GM18858 (cell line): ENCODE measurements around the gene HEG1.

Source experiments
- ATAC-seq: cut with Tn5 transposase; IDR thresholded peaks from one replicate; pipeline ENCODE4 v1.9.1; 2021; ENCODE audit not compliant: unreplicated experiment

The HEG1 gene

DNA sequence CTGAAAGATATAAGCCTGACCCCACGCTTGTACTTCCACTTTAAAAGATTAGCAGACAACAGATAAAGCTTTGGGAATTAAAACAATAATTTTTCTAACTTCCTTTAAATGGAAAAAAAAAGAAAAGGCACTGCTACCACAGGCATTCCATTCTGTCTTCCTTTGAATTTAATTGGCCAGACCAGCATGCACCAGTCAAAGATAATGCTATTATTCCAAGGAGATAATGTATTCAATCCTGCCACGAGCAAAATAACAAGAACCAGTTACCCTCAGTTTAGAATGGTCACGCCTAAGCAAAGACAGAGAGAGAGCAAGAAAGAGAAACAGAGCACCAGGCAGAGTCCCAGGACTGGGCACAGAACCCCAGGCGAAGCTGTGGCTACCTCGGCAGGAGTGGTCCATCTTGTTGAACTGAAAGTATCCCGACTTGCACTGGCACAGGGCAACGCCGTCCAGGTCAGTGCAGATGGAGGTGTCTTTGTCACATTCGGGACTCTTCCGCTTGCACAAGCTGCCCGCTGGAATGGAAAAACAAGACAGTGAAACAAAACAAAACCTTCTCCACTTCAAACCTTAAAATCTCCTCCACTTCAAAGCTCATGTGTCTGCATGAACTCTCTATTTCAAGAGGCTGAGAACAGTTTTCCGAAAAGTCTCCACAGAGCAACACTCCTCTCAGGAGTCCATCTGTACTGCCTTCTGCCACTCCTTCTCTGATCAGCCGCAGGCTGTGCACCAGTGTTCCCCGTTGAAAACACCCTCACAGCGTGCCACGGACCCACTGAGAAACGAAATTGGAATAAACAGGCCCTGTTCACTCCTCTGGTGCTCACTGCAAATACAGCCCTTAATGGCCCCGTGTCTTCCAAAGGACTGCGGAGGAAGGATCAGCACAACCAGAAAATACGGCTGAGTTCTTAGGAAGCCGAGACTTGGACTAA, 58.2 kb downstream of the HEG1 start:
- ATAC-seq, result no peak

DNA sequence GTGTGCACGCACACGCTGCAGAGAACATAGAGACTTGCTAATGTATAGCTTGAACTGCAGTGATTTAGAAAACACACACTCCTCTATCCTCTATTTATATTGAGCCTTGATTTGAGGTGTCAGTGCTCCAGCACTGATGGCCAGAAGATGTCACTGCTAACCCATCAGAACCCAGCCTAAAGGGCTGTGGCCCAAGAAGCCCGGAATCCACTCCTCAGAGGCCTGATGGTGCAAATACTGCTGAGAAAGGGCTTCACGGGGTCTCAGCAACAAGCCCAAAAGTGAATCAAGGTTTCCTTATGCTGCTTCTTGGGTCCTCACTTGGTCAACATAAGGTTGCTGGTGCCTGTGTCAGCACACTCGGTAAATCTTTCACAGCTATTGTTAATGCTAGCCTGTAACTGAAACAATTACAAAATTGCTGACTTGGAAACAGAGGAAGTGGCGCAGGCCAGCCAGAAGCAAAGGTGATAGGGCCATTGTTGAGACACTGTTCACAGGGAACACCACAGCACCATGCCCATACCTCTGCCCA, 60.3 kb downstream of the HEG1 start:
- ATAC-seq, result no peak

DNA sequence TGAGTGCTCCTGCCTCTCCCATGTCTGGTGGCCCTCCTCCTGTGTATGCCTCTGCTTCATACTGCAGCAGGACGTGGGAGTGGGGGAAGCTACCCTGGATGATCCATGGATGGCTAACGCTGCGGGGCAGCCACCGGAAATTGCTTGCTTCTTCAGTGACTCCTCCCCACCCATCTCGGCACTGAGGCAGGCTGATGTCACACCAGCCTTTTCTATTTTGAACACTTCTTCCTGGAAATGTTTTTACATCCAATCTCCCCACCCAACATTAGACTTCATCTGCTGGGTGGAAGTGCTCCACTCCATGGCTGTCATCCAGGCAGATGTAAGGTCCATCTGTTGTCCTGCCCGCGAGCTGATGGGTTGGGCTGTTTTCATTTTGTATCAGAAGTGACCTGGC, 62.3 kb downstream of the HEG1 start:
- no peak for ATAC-seq

DNA sequence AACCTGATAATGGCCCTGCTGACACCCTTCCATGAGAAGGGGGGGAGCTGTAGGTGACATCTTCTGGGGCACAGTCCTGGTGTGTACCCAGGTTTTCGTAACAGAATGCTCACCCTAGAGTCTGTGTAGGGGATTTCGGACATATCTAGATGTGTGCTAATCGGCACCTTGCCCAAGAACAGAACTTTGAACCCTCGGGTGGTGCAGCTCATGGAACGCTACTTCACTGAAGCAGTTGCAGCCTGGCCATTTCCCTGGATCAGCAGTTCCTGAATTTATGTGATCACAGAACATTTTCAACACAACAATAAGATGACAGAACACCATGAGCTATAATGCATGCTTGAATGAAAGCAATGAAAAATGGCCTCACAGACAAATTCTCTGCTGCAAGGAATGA, 63.8 kb downstream of the HEG1 start:
- no peak for ATAC-seq

DNA sequence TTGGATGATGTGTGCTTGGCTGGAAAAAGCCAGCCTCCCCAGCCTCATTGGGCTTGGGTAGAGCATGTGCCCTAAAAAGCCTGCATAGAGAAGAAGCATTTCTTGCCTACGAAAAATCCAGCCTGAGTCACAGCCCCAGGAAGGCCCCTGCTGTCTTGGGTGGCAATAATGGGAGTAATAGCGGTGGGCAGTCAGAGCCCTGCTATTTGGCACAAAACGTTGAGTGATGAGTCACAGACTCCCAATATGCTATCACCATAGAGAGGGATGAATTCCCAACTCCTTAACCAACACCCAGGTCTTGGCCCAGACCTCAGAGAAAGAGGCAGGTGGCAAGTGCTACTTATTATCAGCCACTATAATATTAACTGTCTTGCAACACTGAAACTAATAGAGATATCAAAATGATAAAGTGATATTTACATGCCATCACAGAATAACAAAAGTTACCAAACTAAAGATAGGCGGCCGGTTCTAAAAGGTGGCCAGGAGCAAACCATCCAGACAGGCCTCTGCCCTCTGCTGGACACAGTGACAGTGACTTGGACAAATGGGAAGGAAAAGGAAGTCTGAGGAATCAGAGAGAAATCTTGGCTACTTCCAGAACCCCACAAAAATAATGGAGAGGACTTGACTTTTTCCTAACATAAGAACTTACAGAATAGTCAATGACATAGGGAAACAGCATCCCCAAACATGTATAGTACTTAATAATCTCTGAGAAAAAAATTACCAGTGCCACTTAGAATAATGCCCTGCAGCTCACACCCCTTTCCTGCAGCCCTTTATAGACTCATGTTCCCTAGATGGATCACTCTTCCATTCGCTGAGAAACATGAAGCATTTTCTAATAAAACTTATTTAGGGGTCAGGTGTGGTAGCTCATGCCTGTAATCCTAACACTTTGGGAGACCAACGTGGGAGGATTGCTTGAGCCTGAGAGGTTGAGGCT, 69.3 kb downstream of the HEG1 start:
- no peak for ATAC-seq

DNA sequence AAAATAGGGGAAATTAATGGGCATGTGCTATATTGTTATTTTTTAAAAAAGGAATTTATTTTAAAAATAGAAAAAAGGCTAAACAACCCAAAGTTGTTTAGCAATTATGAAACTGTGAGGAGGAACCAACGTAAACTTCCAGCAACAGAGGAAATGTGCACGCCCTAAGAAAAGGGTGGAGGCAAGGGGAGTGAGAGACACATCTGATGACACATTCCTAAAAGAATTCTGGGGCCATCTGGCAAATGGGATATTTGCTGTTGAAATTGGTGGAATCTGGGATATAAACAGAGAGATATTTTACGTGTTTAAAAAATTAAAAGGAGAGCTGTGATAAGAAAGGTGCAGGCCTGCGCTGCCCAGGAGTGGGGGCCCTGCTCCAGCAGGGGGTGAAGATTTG, 70.4 kb downstream of the HEG1 start:
- ATAC-seq, result no peak

DNA sequence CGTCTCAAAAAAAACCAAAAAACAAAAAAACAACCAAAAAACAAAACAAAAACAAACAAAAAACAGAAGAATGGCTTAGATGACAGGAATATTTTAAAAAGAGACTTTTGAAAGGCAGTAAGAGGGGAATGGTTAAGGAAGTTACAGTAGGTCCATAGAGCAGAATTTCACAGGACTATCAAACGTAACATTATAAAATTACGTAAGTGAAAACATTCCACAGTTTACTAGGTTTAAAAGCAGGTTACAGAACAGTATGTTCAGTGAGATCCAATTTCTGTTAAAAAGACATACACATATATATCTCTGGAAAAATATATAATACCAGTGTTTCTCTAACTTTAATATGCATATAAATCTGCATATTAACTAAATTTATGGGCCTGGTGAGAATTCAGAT, 71.0 kb downstream of the HEG1 start:
- ATAC-seq, result no peak

DNA sequence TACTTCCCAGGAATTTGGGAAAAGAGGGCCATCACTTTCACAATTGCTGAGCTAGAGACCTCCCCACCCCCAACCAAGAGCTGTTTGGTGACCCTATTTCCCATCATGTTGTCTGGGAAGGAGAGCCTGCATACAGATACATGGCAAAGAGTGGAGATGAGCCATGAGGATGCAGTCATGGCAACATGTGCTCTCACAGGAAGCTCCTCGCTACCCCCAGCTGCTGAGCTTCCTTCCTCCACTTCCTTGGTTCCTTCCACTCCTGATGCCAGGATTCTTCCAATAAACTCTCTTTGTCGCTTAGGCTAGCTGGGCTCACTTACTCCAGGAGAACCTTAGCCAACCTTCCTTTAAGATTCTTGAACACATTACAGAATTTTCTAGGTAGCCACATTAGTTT, 72.9 kb downstream of the HEG1 start:
- no peak for ATAC-seq

DNA sequence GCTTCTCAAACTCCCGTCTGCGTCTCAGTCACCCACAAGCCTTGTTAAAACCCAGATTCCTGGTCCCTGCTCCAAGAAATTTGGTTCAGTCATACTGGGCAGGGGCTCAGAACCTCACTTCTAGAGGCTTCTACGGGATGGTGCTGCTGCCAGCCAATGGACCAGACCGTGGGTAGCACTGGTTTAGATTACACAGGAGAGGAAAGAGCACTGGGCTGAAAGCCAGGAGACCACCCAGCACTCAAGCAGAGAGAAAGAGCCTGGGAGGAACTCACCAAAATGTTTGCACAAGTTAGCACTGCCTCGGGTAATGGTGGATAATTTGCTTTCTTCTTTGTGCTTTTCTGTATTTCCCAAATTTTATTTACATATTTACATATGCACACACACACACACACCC, 74.3 kb downstream of the HEG1 start:
- no peak for ATAC-seq

DNA sequence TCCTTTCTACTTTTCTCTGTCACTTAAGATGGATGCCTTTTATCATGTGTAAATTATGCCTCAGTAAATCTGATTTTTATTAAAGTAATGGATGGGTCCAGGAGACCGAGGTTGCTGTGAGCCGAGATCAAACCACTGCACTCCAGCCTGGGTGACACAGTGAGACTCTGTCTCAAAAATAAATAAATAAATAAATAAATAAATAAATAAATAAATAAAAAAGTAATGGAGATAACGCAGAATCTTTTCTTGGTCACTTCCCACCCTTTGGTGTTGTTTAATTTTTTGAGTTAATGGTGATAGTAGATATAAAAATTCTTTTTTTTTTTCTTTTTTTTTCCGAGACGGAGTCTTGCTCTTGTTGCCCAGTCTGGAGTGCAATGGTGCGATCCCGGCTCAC, 77.2 kb downstream of the HEG1 start:
- no peak for ATAC-seq

DNA sequence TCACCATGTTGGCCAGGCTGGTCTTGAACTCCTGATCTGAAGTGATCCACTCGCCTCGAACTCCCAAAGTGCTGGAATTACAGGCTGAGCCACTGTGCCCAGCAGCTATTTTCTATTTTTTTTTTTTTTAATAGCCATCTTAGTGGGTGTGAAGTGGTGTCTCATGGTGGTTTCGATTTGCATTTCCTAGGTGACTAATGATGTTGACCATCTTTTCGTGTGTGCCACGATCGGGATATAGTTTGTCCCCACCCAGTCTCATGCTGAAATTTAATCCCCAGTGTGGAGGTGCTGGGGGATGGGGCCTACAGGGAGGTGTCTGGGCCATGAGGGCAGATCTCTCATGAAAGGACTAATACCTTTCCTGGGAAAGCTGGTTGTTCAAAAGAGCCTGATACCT, 79.4 kb downstream of the HEG1 start:
- no peak for ATAC-seq

DNA sequence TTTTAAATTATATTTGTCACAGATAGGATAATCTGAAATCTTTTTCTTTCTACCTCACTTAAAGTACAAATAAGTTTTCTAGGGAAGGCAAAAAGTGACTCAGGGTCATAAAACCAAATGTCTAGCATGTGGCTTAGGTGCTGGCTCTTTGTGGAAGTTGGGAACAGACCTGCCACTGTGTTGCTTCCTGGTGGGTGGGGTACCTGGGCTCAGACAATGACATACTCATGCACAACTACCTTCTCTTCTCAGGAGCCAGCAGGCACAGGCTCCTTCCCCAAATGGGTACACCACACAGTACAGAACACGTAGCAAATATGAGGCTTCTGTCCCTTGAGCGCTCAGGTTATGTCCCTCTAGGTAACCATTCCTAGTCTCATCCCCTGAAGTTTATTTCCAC, 81.1 kb downstream of the HEG1 start:
- ATAC-seq, result no peak

DNA sequence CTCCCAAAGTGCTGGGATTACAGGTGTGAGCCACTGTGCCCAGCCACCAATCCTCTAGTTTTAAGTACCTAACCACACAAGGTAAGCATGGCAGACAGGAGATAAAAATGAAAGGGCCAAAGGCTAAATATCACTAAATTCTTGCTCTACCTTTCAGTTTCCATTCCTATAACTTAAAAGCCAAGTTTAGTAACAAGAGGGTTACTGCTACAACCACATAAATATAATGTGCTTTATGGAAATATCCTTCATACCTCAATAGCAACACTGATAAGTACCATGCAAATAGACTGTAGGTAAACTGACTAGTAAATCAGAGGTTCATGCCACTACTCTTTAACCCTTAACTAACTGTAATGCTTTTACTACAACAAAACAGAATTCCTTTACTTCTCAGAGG, 82.5 kb downstream of the HEG1 start:
- ATAC-seq, result no peak

DNA sequence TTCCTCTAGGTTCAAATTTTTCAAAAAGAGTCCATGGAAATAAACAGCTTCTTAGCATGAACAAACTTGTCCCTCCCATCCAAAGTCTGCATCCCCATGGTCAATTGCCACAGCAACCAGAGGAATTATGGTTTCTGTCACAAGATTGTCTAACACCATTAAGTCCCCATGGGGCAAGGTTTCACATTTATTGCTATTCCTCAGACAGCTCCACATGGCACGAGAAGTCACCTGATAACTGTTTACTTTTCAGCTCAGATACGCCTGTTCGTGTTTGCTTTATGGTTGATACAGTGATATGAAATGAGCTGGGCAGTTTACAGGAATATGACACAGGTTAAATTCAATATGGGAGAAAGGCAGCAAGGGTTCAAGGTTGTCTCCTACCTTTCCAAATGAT, 83.3 kb downstream of the HEG1 start:
- ATAC-seq, result no peak

DNA sequence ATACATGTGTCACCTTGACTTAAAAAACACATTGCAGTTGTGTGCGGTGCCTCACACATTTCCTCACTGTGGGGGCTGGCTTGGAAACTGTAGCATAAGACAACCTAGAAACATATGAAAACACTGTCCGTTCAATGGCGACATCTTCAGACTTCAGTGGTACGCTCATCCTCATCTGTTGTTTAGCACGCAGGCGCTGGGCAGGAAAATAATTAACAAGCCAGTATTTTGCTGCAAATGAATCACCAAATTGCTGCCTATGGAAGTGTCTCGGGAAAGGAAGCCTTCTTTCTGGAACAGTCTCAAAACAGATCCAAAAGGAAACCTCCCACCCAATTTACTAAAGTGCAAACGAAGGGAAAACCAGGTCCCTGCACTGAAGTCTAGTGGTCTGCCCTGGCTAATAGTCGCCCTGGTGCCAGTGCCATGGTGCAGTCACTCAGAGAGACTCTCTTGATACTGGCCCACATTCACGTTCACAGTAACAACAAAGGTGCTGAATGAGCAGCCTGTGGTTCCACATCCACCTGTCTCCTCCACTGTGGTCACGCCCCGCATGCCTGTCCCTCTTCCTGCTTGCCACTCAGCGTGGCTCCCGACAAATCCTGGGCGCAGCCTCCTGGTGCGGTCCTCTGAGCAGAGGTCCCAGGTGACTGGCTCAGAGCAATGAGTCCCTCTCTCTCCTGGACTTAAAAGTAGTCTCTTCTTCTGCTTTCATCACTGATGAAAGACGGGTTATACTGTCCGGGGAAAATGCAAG, 85.7 kb downstream of the HEG1 start:
- no peak for ATAC-seq

DNA sequence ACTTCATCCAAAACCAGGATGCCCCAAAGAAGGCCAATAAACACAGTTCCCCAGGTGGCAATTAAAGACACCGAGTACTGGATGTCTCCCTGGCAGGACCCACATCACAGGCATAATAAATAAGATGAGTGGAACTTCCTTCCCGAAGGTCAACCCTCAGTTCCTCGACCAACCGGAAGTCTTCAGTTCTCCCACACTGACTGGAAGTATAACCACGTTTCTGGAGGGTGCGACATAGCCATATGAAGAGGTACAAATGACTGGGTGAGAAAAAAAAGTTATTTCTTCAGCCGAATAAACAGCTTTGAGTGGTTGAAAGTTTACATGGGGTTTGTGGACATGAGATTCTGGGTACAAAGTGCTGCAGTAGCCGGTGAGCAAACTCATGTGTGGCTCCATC, 86.6 kb downstream of the HEG1 start:
- ATAC-seq, result no peak

DNA sequence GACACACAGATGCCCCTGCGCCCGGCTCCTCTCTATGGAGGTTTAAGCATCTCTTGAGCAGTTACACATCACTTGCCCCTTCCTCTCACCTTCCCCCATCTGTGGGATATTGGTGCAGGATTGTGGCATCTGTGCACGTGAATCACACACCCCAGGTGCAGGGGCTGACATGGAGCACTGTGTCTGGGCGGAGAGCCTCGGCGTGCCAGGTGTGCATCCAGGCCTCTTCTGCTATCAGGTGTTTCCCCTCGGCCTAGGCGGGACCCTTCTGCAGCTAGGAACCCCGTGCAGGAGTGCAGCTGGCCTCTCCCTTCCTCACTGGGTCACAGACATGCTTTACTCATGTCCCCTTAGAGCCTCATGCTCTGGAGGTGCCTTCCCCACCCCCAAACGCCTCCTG, 87.8 kb downstream of the HEG1 start:
- no peak for ATAC-seq

DNA sequence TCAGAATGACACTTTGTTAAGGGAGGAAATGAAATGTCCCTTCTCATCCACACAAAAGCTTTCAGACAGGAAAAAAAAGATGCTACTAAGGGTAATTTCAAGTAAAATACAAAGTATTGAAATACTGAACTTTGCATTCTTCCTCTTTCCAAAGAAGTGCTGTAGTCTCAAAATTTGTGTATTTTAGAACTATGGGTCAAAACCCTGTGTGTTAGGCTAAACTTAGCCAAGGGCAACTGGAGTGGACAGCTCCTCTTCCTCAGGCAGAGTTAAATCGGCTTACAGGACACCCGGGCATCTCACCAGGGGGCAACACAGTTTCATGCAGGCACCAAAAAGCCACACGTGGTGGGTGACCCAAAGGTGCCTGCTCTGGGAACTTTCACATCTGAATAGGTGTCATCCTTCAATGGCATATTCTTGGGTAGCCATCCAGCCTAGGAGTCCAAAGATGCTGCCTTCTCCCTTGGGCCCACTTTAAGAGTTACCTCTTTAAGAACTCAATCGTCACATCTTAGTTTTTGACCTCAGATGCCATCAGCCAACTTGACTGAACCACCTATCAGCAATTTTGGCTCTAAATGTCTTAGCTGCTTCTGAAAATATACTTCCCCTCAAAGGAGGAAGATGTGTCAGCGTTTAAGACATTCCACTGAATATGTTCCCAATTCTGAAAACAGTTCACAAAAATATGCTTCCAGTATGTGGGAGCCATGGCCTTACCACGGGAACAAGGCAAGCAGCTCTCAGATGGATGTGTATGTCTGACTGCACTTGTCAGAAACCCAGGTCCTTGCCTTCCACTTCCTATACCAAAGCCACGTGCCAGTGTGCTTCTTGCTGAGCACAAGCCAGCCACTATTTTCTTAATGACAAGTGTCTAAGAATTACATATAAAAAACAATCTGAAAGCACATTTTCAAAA, 89.0 kb downstream of the HEG1 start:
- no peak for ATAC-seq

DNA sequence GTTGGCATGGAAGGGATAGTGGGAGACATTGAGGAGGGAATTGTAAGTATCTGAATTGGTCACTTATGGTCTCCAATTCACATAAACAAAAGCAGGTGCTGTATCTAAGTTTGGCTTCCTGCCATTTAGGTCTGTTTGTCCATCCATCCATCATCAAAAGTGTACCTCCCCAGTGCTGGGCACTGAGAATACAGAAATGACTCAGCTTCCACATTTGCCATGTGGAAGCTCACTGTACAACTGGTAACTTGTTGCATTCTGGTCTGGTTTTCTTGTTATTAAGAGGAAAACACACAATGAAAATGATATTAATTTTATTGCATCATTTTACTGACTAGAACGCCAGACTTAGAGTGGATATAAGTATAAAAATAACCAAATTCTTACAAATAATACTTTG, 90.4 kb downstream of the HEG1 start:
- no peak for ATAC-seq

DNA sequence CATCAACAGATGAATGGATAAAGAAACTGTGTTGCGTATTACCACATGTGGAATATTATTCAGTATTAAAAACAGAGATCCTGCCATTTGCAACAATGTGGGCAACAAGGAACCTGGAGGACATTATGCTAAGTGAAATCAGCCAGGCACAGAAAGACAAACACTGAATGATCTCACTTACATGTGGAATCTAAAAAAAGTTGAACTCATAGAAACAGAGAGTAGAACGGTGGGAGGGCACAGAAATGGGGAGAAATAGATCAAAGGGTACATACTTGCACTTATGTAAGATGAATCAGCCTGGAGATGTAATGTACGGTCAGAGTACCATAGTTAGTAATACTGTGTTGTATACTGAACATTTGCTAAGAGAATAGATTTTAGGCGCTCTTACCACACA, 91.4 kb downstream of the HEG1 start:
- ATAC-seq, result no peak
